ENCODE data around the gene ZNF565. TPM values are rescaled to one million over a fixed set of nuclear protein-coding genes. Genes with fewer than 3 reads are reported as not detected.
"Not testable (repeated sequence)": the region's sequence is repeated elsewhere in the genome, so short reads cannot be mapped to it uniquely, and the experiment has no call there.

The ZNF565 gene
- total RNA-seq, 1 donor from 2014 or later = 6.6 TPM

GRCh38 chr19:36201684-36202083, 12.8 kb downstream of the ZNF565 start:
- Mint-ChIP-seq H3K27me3 (ENCODE audit: unreplicated experiment) (no peaks in the 10 kb centered on the region), H3K4me1 (ENCODE audit: unreplicated experiment) (no peaks in the 10 kb centered on the region), H3K9me3 (ENCODE audit: unreplicated experiment) (no peaks in the 10 kb centered on the region), H3K4me3 (ENCODE audit: unreplicated experiment) (no peak overlapping the region), H3K36me3 (ENCODE audit: unreplicated experiment) (peaks cover 8% of the 10 kb centered on the region), H3K27ac (ENCODE audit: unreplicated experiment) (no peak overlapping the region)
- TF ChIP-seq, protein P1, sequence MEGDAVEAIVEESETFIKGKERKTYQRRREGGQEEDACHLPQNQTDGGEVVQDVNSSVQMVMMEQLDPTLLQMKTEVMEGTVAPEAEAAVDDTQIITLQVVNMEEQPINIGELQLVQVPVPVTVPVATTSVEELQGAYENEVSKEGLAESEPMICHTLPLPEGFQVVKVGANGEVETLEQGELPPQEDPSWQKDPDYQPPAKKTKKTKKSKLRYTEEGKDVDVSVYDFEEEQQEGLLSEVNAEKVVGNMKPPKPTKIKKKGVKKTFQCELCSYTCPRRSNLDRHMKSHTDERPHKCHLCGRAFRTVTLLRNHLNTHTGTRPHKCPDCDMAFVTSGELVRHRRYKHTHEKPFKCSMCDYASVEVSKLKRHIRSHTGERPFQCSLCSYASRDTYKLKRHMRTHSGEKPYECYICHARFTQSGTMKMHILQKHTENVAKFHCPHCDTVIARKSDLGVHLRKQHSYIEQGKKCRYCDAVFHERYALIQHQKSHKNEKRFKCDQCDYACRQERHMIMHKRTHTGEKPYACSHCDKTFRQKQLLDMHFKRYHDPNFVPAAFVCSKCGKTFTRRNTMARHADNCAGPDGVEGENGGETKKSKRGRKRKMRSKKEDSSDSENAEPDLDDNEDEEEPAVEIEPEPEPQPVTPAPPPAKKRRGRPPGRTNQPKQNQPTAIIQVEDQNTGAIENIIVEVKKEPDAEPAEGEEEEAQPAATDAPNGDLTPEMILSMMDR (IDR thresholded peaks at IDR 0.05) = no peak
- no peak for DNase-seq (ENCODE audit: extremely low spot score, unreplicated experiment)

DNA sequence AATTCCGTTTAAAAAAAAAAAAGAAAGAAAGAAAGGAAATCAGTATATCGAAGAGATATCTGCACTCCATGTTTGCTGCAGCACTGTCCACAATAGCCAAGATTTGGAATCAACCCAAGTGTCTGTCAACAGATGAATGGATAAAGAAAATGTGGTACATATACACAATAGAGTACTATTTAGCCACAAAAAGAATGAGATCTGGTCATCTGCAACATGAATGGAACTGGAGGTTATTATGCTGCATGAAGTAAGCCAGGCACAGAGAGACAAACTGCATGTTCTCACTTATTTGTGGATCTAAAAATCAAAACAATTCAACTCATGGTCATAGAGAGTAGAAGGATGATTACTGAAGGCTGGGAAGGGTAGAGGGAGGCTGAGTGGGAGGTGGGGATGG, 16.3 kb downstream of the ZNF565 start:
- no peaks in the 10 kb centered on the region for H3K9me3 Mint-ChIP-seq (ENCODE audit: unreplicated experiment)
- TF ChIP-seq, protein P1 (IDR thresholded peaks at IDR 0.05) = no peak

GRCh38 chr19:36196249-36196648, 18.2 kb downstream of the ZNF565 start:
- peaks cover 8% of the 10 kb centered on the region for H3K36me3 Mint-ChIP-seq (ENCODE audit: unreplicated experiment)
- H3K27ac Mint-ChIP-seq (ENCODE audit: unreplicated experiment) = no peak overlapping the region
- H3K4me3 Mint-ChIP-seq (ENCODE audit: unreplicated experiment) = no peak overlapping the region
- no peaks in the 10 kb centered on the region for H3K27me3 Mint-ChIP-seq (ENCODE audit: unreplicated experiment)
- no peak for DNase-seq (ENCODE audit: extremely low spot score, unreplicated experiment)
- no peaks in the 10 kb centered on the region for H3K4me1 Mint-ChIP-seq (ENCODE audit: unreplicated experiment)
- H3K9me3 Mint-ChIP-seq (ENCODE audit: unreplicated experiment) = no peaks in the 10 kb centered on the region
- TF ChIP-seq, protein P1 (IDR thresholded peaks at IDR 0.05) = no peak

More for the DNA sequence above, 16.3 kb downstream of the ZNF565 start:
- Mint-ChIP-seq H3K36me3 (ENCODE audit: unreplicated experiment) (peaks cover 11% of the 10 kb centered on the region), H3K4me3 (ENCODE audit: unreplicated experiment) (no peak overlapping the region), H3K27ac (ENCODE audit: unreplicated experiment) (no peak overlapping the region), H3K4me1 (ENCODE audit: unreplicated experiment) (no peaks in the 10 kb centered on the region), H3K27me3 (ENCODE audit: unreplicated experiment) (no peaks in the 10 kb centered on the region)
- DNase-seq (ENCODE audit: extremely low spot score, unreplicated experiment) = no peak

- DNase-seq (ENCODE audit: extremely low spot score, unreplicated experiment); H3K27ac Mint-ChIP-seq (ENCODE audit: unreplicated experiment); H3K4me3 Mint-ChIP-seq (ENCODE audit: unreplicated experiment); H3K27me3 Mint-ChIP-seq (ENCODE audit: unreplicated experiment); H3K9me3 Mint-ChIP-seq (ENCODE audit: unreplicated experiment); H3K4me1 Mint-ChIP-seq (ENCODE audit: unreplicated experiment); H3K36me3 Mint-ChIP-seq (ENCODE audit: unreplicated experiment): not testable (repeated sequence)
Observed at GRCh38 chr19:36186722-36187121, 27.7 kb downstream of the ZNF565 start.

DNA sequence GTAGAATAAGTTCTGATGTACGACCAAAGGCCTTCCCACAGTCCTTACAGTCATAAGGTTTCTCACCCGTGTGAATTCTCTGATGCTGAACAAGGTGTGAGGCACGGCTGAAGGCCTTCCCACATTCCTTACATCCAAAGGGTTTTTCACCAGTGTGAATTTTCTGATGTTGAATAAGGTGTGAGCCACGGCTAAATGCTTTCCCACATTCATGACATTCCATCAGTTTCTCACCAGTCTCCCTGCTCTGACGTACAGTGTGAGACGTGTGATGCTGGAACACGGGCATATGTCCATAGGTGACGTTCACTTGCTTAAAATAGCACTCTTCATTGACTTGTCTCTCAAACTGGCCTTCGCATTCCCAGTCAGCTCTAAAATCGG, 31.2 kb downstream of the ZNF565 start:
- TF ChIP-seq, protein P1 (IDR thresholded peaks at IDR 0.05) = no peak
- no peaks in the 10 kb centered on the region for H3K27me3 Mint-ChIP-seq (ENCODE audit: unreplicated experiment)
- H3K36me3 Mint-ChIP-seq (ENCODE audit: unreplicated experiment) = peaks cover 7% of the 10 kb centered on the region
- H3K4me3 Mint-ChIP-seq (ENCODE audit: unreplicated experiment) = no peak overlapping the region
- H3K27ac Mint-ChIP-seq (ENCODE audit: unreplicated experiment) = no peak overlapping the region
- no peaks in the 10 kb centered on the region for H3K9me3 Mint-ChIP-seq (ENCODE audit: unreplicated experiment)
- no peaks in the 10 kb centered on the region for H3K4me1 Mint-ChIP-seq (ENCODE audit: unreplicated experiment)
- DNase-seq (ENCODE audit: extremely low spot score, unreplicated experiment) = no peak
